Gastrocnemius medialis (tissue), 4 donors: Measurements from ENCODE around the gene DMRT1.
"Not testable (repeated sequence)": the region's sequence is repeated elsewhere in the genome, so short reads cannot be mapped to it uniquely, and the experiment has no call there.

ENCODE experiments used
- POLR2A ChIP-seq, 2 donors: fragments of 450-650 bp; IDR thresholded peaks; one replicate each; pipeline ENCODE4 v1.6.1; 2017; ENCODE audit warnings: antibody characterized with exemption in 2 of 2, mild to moderate bottlenecking in 2 of 2, moderate library complexity in 2 of 2
- TF ChIP-seq, protein P1 (sequence below), 5 experiments: fragments of 450-650 bp in 3 of 5; fragments of 200-600 bp in 2 of 5; sonication (generic) in 2 of 5; IDR thresholded peaks in 4 of 5; conservative IDR thresholded peaks in 1 of 5; 1 replicate in 4 of 5; 2 replicates in 1 of 5; pipeline ENCODE4 v1.5.1; 2016 to 2019; ENCODE audit warnings: antibody characterized with exemption in 5 of 5, mild to moderate bottlenecking in 3 of 5, moderate library complexity in 3 of 5

GRCh38 chr9:998299-999110, 157.0 kb downstream of the DMRT1 start:
- TF ChIP-seq, protein P1, sequence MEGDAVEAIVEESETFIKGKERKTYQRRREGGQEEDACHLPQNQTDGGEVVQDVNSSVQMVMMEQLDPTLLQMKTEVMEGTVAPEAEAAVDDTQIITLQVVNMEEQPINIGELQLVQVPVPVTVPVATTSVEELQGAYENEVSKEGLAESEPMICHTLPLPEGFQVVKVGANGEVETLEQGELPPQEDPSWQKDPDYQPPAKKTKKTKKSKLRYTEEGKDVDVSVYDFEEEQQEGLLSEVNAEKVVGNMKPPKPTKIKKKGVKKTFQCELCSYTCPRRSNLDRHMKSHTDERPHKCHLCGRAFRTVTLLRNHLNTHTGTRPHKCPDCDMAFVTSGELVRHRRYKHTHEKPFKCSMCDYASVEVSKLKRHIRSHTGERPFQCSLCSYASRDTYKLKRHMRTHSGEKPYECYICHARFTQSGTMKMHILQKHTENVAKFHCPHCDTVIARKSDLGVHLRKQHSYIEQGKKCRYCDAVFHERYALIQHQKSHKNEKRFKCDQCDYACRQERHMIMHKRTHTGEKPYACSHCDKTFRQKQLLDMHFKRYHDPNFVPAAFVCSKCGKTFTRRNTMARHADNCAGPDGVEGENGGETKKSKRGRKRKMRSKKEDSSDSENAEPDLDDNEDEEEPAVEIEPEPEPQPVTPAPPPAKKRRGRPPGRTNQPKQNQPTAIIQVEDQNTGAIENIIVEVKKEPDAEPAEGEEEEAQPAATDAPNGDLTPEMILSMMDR (IDR thresholded peaks at IDR 0.05 in 4 of 5, conservative IDR thresholded peaks at IDR 0.05 in 1 of 5) = peak in 1 of 5 experiments; percentile 47
- not testable (repeated sequence) for TF ChIP-seq POLR2A (IDR thresholded peaks at IDR 0.05)
